NT2/D1 (cell line): Measurements from ENCODE around the gene GAS7.

Experiments
- SUZ12 ChIP-seq: IDR thresholded peaks from 2 replicates; pipeline ENCODE4 v1.6.1; 2011; ENCODE audit not compliant: insufficient read length, insufficient read depth; ENCODE audit errors: extremely low read depth
- YY1 ChIP-seq: IDR thresholded peaks from 2 replicates; pipeline ENCODE4 v1.6.1; 2011; ENCODE audit not compliant: insufficient read length, insufficient read depth
- ZNF274 ChIP-seq: IDR thresholded peaks from 2 replicates; pipeline ENCODE4 v1.6.1; 2011; ENCODE audit warnings: mild to moderate bottlenecking, low read depth, low read length

- TF ChIP-seq YY1: no peak
- no peak for TF ChIP-seq SUZ12
- no peak for TF ChIP-seq ZNF274
These were observed 94.7 kb downstream of the GAS7 start for GRCh38 chr17:10103712-10104111.
